GM18861 (cell line): ENCODE measurements around the gene GIPC3.

ENCODE experiments used
- ATAC-seq: cut with Tn5 transposase; IDR thresholded peaks from one replicate; pipeline ENCODE4 v1.9.1; 2021; ENCODE audit not compliant: unreplicated experiment

GIPC3 gene

GRCh38 chr19:3634496-3635045 lies 49.3 kb downstream of the GIPC3 start:
- no peak for ATAC-seq

GRCh38 chr19:3636506-3636905 lies 51.2 kb downstream of the GIPC3 start:
- ATAC-seq = no peak

GRCh38 chr19:3636962-3637361 lies 51.7 kb downstream of the GIPC3 start:
- no peak for ATAC-seq

GRCh38 chr19:3637621-3638020 lies 52.3 kb downstream of the GIPC3 start:
- ATAC-seq = no peak

- no peak for ATAC-seq
Measured at GRCh38 chr19:3638208-3639193, 53.2 kb downstream of the GIPC3 start.

GRCh38 chr19:3639479-3639878 lies 54.2 kb downstream of the GIPC3 start:
- ATAC-seq = no peak

GRCh38 chr19:3641515-3642269 lies 56.4 kb downstream of the GIPC3 start:
- ATAC-seq = no peak

GRCh38 chr19:3642296-3642695 lies 57.0 kb downstream of the GIPC3 start:
- ATAC-seq = no peak
